GM12865 (cell line): ENCODE results near the gene ALDH5A1.

Experiments used
- DNase-seq: peaks from one replicate; pipeline ENCODE4 v3.0.0; 2010; ENCODE audit warnings: low read depth
- H3K4me3 ChIP-seq: 2 replicates; pipeline ENCODE4 v1.5.1; 2011; ENCODE audit warnings: mild to moderate bottlenecking, low read depth, low read length, control low read depth
- CTCF ChIP-seq: IDR thresholded peaks from 2 replicates; pipeline ENCODE4 v1.5.1; 2011; ENCODE audit warnings: low read length, control low read depth, low read depth, inconsistent platforms; ENCODE audit not compliant: insufficient read depth; ENCODE audit errors: missing control alignments

Gene ALDH5A1

GRCh38 chr6:24522228-24523176 is 27.7 kb downstream of the ALDH5A1 start:
- peak; percentile 78 for DNase-seq
- TF ChIP-seq CTCF = no peak
- no peak overlapping the region for H3K4me3 ChIP-seq

DNA sequence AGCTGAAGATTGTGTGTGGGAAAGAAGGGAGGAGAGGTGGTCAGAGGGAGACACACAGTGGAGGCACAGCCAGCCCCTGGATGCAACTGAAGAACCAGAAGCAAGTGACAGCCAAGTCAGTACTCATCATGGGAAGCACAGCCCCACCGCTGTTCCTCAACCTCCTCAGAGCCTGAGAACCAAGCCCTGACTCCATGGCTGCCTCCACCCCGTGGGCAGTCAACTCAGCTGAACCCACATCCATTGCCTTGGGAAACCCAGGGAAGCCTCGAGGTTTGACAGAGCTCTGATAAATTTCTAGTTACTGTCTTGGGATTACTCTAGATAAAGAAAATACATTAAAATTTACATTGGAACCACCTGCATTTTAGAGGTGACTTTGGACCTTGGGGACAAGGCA is 29.6 kb downstream of the ALDH5A1 start:
- no peak for TF ChIP-seq CTCF
- DNase-seq = no peak
- no peak overlapping the region for H3K4me3 ChIP-seq

DNA sequence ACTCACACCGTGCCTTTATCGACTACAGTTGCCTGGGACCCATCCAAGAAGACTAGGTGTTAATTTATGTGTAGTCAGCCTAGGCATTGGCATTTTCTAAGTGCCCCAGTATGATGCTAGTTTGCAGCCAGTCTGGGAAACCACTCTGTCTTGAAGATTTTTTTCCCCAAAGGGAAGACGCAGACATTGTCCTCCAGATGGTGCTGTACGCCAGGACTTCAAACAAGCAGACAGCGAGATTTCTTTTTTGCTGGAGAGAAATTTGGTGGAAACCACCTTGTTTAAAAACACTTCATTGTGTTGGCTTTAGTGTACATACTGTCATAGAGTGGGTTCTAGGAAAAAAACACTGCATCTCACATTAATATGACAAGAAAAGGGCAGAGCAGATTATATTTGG is 30.0 kb downstream of the ALDH5A1 start:
- peak; percentile 76 for DNase-seq

DNA sequence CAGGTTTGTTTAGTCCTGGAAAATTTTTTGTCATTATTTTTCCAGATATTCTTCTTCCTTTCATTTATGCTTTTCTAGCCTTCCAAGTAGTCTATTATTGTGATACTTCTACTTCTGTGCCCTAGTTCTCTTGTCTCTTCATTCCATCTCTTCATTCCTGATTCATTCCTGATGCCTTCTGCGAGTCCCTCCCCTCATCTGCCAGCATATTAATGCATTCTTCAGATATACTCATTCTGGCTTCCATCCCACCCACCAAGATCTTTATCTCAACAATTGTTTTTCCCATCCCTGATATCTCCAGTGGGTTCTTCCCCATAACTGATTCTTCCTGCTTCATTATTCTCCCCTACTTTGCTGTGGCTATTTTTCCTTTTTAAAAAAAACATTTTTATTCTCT is 35.2 kb downstream of the ALDH5A1 start:
- H3K4me3 ChIP-seq = no peak overlapping the region
- no peak for DNase-seq
- no peak for TF ChIP-seq CTCF

More for the DNA sequence above, 30.0 kb downstream of the ALDH5A1 start:
- TF ChIP-seq CTCF = peak; percentile 59
- no peak overlapping the region for H3K4me3 ChIP-seq

DNA sequence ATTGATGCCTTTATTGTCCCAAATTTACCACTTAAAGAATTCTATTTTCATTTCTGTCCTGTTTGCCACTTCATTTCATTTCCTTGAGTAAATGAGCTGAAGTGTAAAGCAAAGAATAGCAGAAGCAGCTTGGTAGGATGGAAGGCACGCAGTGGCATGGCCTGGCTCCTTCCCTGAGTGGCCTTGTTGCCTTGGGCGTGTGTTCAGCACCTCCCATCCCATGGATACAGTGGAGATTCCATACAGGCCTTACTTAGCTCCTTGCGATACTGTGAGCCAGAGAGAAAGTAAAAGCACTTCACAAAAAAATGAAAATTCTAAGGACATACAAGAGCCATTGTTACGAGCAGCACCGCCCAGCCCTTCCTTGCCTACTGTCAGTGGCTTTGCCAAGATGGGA is 39.6 kb downstream of the ALDH5A1 start:
- no peak for TF ChIP-seq CTCF
- H3K4me3 ChIP-seq = no peak overlapping the region
- DNase-seq = no peak

GRCh38 chr6:24535210-24535609 is 40.4 kb downstream of the ALDH5A1 start:
- no peak for DNase-seq
- no peak for TF ChIP-seq CTCF
- H3K4me3 ChIP-seq = no peak overlapping the region
